NCI-H748 (cell line): Measurements from ENCODE around the gene GRXCR2.
"Not testable (repeated sequence)": the region's sequence is repeated elsewhere in the genome, so short reads cannot be mapped to it uniquely, and the experiment has no call there.

Source experiments
- DNase-seq: peaks from one replicate; lab custom pipeline; 2025; ENCODE audit not compliant: unreplicated experiment; lab: John Stamatoyannopoulos, UW

Gene GRXCR2

DNA sequence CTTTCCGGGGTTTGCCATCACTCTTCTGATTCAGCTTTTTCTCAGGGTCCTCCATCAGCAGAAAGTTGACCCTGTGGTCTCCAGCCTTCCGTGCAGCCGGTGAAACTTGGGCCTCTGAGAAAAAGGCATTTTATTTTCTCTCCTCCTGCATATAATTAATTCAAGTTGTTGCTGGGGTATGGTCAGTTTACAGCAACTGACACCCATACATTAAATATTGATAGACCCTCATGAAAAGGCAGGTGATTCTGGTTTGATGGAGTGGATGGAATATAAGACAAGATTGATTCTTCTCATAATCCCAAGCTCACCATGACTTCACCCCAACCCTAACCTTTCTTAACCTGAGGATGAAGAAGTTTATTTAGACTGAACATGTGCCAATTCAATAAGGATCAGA, at the start of gene GRXCR2:
GRXCR2 (minus strand) TSS at position 101 of the 400 bp plus-strand sequence; CDS start at position 55, 46 bp downstream.
- no peak for DNase-seq

DNA sequence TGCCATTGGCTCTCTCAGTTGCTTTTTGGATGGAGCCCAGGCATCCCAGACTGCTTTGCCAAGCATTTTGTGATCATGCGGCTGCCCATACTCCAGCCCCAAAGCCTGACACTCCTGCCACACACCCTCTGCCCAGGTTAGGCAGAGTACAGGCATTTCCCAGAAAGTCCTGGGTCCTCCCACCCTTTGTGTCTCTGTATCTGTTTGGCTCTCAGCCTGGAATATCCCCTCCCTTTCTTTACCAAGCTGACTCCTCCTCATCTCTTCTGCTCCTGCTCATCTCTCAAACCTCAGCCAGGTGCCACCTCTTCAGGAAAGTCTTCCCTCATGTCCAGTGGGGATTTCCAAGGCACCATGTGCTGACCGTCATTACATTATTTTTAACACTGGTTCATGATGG, 49.2 kb upstream of the GRXCR2 start:
- DNase-seq, result no peak

- no peak for DNase-seq
Observed at GRCh38 chr5:145921211-145921610, 48.4 kb upstream of the GRXCR2 start.

DNA sequence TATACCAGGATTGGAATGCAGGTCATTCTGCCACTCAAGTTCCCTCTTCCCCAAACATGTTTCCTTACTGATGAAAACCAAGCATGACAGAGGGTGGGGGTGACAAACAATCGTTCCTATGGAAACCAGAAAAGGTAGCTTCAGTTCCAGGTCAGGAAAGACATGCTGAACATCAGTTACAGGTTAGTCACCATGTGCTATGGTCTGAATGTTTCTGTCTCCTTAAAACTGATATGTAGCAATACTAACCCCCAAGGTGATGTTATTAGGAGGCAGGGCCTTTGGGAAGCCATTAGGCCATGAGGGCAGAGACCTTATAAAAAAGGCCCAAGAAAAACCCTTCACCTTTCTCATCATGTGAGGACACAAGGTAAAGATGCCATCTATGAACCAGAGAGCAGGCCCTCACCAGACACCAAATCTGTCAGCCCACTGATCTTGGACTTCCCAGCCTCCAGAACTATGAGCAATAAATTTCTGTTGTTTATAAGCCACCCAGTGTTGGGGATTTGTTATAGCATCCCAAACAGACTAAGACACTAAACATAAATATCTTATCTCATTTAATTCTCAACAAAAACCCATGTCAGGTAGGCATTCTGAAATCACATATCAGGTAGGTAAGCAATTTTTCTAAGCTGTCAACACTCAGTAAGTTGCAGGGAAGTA, 47.9 kb upstream of the GRXCR2 start:
- no peak for DNase-seq

DNA sequence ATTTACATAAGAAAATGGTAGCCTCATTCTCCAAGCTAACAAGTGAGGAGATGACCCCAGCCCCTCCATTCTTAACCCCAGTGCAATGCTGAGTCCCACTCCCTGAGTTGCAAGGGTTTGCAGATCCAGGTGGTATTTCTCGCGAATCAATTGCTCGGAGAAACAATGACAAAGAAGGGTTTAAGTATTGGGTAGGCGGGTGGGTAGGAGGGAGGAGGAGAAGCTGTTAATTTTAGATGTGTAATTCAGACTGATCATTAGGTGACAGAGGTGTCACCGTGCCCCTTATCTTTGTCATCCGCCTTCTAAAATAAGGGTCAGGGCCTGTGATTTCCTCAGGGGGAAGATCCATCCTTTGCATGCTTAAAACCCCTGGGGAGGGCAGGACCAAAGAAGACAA, 46.6 kb upstream of the GRXCR2 start:
- no peak for DNase-seq

- no peak for DNase-seq
Observed at GRCh38 chr5:145918397-145918796, 45.6 kb upstream of the GRXCR2 start.

DNA sequence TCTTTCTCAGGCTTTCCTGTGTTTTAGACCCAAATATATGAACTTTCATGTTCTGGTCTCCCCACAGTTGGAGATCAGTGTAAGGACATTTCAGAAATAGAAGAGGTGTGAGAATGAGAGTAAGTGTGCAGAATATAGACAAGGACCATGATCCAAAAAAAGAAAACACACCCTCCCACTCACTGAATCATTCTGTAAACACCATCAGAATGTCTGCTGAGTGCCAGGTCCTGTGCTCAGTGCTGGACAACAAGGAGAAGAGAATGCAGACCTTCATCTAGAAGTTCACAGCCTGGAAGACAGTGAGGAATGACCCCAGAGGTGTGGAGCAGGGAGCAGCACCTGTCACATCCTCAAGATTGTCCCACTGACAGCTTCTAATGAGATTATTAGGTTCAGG, 44.5 kb upstream of the GRXCR2 start:
- DNase-seq, result no peak

DNA sequence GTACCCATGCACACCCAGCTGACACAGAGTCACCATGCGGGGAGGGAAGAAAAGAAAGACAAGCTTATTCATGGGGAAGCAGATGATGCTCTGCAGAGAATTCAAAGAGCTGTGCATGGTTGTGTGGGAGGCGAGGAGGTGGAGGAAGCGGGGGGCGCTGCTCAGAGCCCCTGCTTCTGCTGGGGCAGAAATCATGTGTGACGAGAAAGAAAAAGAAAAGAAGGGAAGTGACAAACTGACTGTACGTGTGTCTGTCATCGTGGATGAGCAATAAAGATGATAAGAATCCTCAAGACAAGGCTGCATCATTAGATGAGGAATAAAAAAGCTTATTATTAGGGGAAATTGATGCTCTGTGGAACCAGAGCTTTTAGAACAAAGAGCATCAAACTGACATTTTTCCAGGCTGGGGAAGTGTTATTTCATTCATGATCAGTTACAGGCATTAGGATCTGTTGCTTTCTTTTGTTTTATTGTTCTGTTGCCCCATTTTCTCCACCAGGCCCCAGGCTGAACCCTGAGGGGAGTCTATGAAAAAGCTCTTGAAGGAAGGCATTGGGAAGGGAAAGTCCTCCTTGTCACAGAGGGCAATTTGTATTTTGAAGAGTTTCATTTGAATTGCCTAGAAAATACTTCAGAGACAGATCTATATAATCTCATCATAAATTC, 43.3 kb upstream of the GRXCR2 start:
- no peak for DNase-seq

GRCh38 chr5:145913701-145914100, 40.9 kb upstream of the GRXCR2 start:
- no peak for DNase-seq

DNA sequence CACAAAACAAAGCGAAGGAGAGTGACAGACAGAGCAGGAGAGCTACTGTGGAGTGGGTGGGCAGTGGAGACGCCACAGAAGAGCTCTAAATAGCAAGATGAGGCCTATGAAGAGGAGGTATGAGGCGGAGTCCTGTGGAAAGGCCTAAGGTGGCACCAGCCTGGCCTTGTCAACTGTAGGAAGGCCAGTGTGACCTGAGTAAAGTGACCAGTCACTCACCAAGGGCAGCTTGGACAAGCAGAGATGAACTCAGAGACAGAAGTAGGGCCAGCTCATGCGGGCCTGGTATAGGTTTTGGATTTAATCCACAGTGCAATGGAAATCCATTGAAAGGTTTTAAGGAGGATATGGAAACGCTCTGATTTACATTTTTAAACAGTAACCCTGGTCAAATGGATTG, 39.8 kb upstream of the GRXCR2 start:
- no peak for DNase-seq

DNA sequence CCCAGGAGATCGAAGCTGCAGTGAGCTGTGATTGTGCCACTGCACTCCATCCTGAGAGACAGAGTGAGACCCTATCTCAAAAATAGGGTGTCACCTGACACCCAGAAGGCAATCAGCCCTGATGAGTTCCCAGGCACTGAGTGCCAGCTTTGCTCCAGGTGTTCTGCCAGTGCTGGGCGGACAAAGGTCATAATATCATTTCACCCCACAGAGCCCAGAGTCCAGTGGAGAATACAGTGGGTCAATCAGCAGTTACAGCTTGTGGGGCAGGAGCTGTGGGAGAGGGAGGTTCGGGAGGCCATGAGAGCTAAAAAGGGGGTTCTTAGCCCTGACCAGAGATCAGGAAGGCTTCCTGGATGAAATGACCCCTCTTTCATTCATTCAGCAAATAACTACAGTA, 39.2 kb upstream of the GRXCR2 start:
- no peak for DNase-seq

DNA sequence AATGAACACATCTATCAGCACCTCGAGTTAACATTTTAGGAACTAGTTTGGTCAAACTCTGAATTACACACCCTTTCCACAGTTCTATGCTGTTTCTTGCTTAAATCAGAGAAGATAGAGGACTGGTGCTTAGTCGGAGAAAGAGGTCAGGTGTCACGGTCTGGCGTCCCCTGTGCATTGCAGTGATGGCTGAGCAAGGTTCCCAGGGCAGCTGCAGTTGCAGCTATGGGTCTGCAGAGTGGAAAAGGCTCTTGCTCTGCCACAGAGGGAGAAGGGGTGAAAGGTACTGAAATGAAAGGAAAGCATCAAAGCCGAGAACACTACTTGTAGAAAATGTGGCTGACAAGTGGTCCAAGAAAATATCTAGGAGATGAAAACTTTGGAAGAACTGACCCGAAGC, 38.4 kb upstream of the GRXCR2 start:
- no peak for DNase-seq

- DNase-seq, result no peak
Observed at GRCh38 chr5:145908206-145908960, 35.6 kb upstream of the GRXCR2 start.

- no peak for DNase-seq
Observed at GRCh38 chr5:145906401-145906800, 33.6 kb upstream of the GRXCR2 start.

- DNase-seq, result no peak
Observed at GRCh38 chr5:145904743-145905142, 31.9 kb upstream of the GRXCR2 start.

DNA sequence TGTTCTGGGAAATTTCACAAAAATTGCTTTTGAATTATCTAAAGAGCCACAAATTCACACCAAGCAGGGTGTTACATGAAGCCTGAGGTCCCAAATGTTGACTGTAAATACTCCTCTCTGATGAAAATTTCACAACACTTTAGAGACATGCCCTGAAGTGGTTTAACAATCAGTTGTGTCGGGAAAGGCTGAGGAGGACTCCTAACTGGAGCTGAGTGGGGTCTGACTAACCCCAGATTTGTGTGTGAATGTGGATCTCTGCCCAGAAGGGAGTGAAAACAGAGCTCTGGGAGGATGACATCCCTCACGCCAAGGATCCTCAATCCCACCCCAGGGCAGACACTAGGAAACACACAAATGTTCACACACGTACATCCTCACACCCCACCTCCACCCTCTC, 31.1 kb upstream of the GRXCR2 start:
- no peak for DNase-seq

DNA sequence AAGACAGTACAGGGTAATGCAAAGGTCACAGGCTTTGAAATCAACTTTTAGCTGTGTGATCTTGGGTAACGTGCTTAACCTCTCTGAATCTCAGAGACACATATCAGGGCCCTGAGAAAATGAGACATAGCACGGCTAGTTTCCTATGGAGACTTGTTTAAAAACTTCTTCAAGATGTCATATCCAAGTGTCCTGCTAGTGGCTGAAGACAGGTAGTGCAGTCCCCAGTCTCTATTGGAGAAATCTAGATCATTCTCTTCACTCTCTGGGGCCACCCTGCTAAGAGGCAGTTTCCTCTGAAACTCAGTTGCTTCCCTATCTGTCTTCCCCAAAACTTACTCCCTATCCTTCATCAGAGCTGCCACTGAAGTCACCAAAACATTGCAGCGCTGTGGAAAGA, 30.3 kb upstream of the GRXCR2 start:
- DNase-seq, result no peak

GRCh38 chr5:145902421-145902820, 29.6 kb upstream of the GRXCR2 start:
- DNase-seq, result no peak

- DNase-seq, result no peak
Observed at GRCh38 chr5:145898171-145898570, 25.4 kb upstream of the GRXCR2 start.

DNA sequence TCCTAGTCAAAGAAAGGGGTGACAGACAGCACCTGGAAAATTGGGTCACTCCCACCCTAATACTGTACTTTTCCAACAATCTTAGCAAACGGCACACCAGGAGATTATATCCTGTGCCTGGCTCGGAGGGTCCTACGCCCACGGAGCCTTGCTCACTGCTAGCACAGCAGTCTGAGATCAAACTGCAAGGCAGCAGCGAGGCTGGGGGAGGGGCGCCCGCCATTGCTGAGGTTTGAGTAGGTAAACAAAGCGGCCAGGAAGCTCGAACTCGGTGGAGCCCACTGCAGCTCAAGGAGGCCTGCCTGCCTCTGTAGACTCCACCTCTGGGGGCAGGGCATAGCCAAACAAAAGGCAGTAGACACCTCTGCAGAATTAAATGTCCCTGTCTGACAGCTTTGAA, 18.6 kb upstream of the GRXCR2 start:
- not testable (repeated sequence) for DNase-seq

DNA sequence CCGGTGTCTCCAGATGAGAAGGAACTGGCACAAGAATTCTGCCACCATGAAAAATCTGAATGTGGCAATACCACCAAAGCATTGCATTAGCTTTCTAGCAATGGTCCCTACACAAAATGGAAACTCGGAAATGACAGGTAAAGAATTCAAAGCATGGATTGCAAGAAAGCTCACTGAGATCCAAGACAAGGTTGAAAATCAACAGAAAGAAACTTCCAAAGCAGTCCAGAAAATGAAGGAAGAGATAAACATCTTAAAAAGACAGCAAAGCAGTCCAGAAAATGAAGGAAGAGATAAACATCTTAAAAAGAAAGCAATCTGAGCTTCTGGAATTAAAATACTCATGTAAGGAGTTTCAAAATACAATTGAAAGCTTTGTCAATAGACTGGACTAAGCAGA, 16.8 kb upstream of the GRXCR2 start:
- no peak for DNase-seq

DNA sequence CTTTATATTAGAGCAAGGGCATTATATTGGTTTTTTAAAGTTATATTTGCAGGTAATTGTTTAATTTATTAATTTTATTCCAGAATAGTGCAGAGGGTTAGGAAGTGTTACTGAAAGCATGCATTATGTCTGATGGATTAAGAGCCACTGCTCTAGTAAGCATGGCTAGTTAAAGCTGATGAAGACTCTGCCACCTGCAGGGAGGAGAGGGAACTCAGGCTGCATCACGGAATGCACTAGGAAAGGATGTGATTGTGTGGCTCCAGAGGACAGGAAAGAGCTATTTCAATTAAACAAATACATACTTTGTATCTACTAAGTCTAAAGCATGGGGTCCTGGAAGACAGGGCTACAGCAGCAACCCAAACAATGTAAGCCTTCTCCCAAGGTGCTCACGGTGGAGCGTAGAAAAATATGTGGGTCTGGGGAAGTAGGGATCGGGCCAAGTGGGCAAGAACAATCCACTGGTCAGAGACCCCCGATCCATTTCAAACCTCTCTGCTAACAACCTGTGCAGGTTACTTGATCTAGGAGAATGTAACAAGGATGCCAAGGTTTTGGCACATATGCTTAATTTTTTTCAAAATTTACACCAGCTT, 15.3 kb upstream of the GRXCR2 start:
- DNase-seq, result peak; percentile 47
